HFFc6 (cell line): ENCODE results near the gene ZDHHC24. TPM values are rescaled to one million over a fixed set of nuclear protein-coding genes. Genes with fewer than 3 reads are reported as not detected.

Experiments used
- DNase-seq: peaks from one replicate; pipeline ENCODE4 v3.0.0-alpha.2; 2018
- H3K27ac Mint-ChIP-seq: 2 replicates; pipeline ENCODE4 v1.8.0; 2020; ENCODE audit warnings: mild to moderate bottlenecking, mixed read lengths
- H3K27me3 Mint-ChIP-seq: 2 replicates; pipeline ENCODE4 v1.8.0; 2021; ENCODE audit warnings: mild to moderate bottlenecking, moderate library complexity, mixed read lengths; ENCODE audit not compliant: insufficient read depth
- H3K36me3 Mint-ChIP-seq: 2 replicates; pipeline ENCODE4 v1.8.0; 2021; ENCODE audit warnings: low read depth, mixed read lengths
- H3K4me1 Mint-ChIP-seq: 2 replicates; pipeline ENCODE4 v1.8.0; 2020; ENCODE audit warnings: low read depth, mixed read lengths
- H3K4me3 Mint-ChIP-seq: 2 replicates; pipeline ENCODE4 v1.8.0; 2020; ENCODE audit warnings: mild to moderate bottlenecking, moderate library complexity, mixed read lengths
- H3K9me3 Mint-ChIP-seq: 2 replicates; pipeline ENCODE4 v1.8.0; 2020; ENCODE audit warnings: mild to moderate bottlenecking, mixed read lengths
- total RNA-seq, 6 experiments: library from RNA; stranded (reverse); fragmentation: NEBNext Ultra II Directional; extraction: Animal tissue kit (Norgen Biotek cat#: 25700); gene quantifications; 2 replicates in 1 of 6; 3 replicates in 5 of 6; pipeline ENCODE4 v1.2.3, GENCODE V29; 2021
- TF ChIP-seq, protein P1 (sequence below): fragments of 200-600 bp; sonication (generic); IDR thresholded peaks from 2 replicates; pipeline ENCODE4 v1.5.0; 2021; ENCODE audit warnings: antibody characterized with exemption, mild to moderate bottlenecking

ZDHHC24 gene
- total RNA-seq, 6 experiments from 2014 or later: 15.4 to 23.3 (median 18.6) TPM

DNA sequence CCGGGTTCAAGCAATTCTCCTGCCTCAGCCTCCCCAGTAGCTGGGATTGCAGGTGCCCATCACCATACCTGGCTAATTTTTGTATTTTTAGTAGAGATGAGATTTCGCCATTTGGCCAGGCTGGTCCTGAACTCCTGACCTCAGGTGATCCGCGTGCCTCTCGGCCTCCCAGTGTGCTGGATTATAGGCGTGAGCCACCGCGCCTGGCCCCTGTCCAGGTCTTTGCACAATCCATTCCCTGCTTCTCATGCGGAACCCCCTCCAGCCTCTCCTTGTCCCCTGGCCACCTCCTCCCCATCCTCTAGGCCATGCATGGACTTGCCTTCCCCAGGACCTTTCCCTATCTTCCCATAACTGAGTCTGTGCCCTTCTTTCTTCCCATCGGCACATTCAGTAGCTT is 56.9 kb downstream of the ZDHHC24 start:
- no peak overlapping the region for H3K4me3 Mint-ChIP-seq
- no peaks in the 10 kb centered on the region for H3K27me3 Mint-ChIP-seq
- DNase-seq: no peak
- no peaks in the 10 kb centered on the region for H3K9me3 Mint-ChIP-seq
- no peaks in the 10 kb centered on the region for H3K36me3 Mint-ChIP-seq
- H3K4me1 Mint-ChIP-seq: no peaks in the 10 kb centered on the region
- TF ChIP-seq, protein P1, sequence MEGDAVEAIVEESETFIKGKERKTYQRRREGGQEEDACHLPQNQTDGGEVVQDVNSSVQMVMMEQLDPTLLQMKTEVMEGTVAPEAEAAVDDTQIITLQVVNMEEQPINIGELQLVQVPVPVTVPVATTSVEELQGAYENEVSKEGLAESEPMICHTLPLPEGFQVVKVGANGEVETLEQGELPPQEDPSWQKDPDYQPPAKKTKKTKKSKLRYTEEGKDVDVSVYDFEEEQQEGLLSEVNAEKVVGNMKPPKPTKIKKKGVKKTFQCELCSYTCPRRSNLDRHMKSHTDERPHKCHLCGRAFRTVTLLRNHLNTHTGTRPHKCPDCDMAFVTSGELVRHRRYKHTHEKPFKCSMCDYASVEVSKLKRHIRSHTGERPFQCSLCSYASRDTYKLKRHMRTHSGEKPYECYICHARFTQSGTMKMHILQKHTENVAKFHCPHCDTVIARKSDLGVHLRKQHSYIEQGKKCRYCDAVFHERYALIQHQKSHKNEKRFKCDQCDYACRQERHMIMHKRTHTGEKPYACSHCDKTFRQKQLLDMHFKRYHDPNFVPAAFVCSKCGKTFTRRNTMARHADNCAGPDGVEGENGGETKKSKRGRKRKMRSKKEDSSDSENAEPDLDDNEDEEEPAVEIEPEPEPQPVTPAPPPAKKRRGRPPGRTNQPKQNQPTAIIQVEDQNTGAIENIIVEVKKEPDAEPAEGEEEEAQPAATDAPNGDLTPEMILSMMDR: no peak
- no peak overlapping the region for H3K27ac Mint-ChIP-seq

DNA sequence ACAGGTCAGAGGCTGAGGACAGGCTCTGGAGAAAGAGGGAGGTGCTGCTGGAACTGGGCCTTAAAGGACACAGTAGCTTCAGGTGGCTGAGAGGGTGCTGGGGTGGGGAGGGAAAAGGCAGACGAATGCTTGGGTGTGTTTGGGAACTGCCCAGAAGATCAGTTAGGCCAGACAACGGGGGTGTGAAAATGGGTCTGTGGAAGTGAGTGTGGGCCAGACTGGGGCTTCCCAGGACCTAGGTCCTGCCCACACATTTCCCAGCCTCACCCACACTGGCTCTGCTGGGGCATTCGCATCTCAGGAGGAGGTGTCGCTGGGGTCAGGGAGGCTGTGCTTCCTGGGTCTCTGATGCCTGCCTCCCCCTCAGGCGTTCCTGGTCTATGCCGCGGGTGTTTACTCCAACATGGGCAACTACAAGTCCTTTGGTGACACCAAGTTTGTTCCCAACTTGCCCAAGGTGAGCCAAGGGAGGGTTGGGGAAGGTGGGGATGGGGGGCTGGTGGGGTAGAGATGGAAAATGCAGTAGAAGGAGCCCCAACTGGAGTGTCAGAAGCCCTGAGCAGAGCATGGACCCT is 61.0 kb downstream of the ZDHHC24 start:
- TF ChIP-seq, protein P1: no peak
- Mint-ChIP-seq H3K27ac (no peak overlapping the region), H3K4me1 (peaks cover 21% of the 10 kb centered on the region), H3K9me3 (no peaks in the 10 kb centered on the region), H3K36me3 (0 out of 2 replicates have a peak, but pooled peaks cover 6% of the 10 kb centered on the region), H3K27me3 (no peaks in the 10 kb centered on the region), H3K4me3 (no peak overlapping the region)
- DNase-seq: no peak

DNA sequence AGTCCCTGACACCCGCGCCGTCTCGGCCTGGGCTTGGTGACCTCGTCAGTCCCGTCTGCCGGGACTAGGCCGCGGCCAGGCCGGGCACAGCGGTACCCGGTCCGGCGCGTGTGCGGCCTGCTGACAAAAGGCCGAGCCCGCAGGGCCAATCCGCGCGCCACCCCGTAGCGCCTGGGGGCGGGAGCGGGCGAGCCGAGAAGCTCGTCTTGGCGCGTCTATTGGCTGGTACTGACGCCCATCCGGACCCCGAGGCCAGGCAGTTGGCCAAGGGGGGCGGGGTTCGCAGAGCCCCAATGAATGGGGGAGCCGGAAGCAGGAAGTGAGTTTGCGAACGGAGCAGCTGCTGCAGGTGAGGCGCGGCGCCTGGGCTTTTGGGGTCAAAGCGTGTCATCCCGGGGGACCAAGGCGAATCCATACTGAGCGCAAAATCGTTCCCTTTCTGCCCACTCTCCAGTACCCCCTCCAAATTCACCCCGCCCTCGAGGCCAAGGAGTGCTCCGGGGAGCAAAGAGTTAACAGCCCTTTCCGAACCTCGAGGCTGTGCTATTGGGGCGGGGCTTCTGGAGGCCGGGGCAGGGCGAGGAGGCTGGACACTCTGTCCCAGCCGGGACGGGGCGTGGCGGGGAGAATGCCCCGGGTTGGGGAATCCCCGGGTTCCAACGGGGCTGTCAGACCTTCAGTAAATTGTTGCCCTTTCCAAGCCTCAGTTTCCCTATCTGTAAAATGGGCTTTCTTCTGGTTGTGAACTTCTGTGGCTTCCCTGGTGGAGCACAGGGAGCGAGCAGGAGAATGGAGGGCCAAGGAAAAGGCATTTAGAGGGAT is 65.5 kb downstream of the ZDHHC24 start, which contains the start of gene DPP3:
TSS of gene DPP3 (plus strand) at position 318 of the 822 bp plus-strand sequence. CDS start 1,767 bp downstream, outside the sequence.
- Mint-ChIP-seq H3K27me3 (no peaks in the 10 kb centered on the region; the same call in 1 of the 2 replicates), H3K27ac (peak within 1 kb of the TSS; percentile 90)

DNA sequence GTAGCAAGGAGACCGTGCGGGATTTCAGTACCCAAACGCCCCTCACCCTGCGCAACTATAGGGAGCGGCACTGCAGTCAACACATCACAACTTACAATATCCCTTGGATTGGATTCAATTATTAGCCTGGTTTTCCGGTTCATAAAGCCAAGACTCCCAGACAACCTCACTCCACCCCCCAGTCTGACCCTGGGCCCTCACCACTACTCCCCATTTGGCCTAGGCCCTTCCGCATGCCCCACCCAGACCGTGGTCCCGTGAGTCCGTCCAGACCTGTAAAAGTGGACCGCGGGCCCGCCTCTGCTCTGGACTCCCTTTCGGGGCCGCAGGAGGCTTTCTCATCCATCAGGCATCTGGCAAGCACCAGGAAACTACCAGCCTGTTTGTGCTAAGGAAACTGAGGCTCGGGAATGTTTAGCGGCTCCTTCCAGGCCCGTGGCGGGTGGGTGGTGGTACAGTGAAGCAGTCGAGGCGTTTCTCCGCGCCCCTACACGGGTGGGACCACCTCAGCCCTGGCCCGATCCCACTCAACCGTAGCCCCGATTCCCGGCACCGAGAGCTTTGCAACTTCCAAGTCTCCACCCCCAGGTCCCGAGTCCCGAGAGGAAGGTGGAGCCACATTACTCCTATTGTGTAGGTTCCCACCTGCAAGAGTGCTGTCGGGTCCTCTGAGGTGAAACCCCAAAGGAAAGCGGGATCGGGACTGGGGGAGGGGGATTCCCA is 66.3 kb downstream of the ZDHHC24 start:
- Mint-ChIP-seq H3K36me3 (0 out of 2 replicates have a peak, but pooled peaks cover 6% of the 10 kb centered on the region), H3K4me1 (peaks cover 37% of the 10 kb centered on the region), H3K9me3 (no peaks in the 10 kb centered on the region), H3K4me3 (peak overlapping the region; percentile 92), H3K27me3 (no peaks in the 10 kb centered on the region; the same call in 1 of the 2 replicates), H3K27ac (peak overlapping the region; percentile 90)
- TF ChIP-seq, protein P1: no peak
- DNase-seq: peak; percentile 22

More for the DNA sequence above, 65.5 kb downstream of the ZDHHC24 start, which contains the start of gene DPP3:
- H3K4me3 Mint-ChIP-seq: peak within 1 kb of the TSS; percentile 92
- no peaks in the 10 kb centered on the region for H3K9me3 Mint-ChIP-seq
- TF ChIP-seq, protein P1: no peak
- peak; percentile 97 for DNase-seq
- 0 out of 2 replicates have a peak, but pooled peaks cover 6% of the 10 kb centered on the region for H3K36me3 Mint-ChIP-seq
- peaks cover 37% of the 10 kb centered on the region for H3K4me1 Mint-ChIP-seq

DNA sequence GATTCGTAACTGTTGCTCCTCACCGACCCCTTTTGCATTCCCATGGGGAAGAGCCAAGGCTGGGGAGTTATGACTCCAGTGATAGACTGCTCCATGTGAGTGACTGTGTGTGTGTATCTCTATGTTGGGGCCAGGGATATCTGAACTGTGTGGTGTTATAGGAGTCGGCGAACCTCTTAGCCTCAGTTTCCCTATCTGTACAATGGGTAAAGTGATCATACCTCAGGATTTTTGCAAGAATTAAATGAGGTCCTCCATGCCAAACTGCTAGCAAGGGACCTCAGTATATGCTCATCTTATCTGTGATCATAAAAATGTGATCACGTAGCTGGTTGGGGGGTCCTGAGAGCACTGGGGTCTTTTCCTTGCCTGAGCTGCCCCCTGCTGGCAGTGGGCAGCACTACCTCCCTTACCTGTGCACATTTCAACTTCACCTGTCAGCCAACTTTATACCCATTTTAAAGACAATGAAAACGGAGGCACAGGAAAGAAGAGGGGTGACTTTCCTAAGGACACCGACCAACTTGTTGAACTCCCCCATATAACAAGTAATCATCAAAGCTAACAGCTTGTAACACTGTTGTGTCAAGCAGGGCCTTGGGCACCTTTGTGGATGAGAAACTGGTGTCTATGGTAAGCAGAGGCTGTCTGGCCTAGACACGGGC is 67.0 kb downstream of the ZDHHC24 start:
- Mint-ChIP-seq H3K9me3 (no peaks in the 10 kb centered on the region), H3K27ac (peak overlapping the region; percentile 90), H3K36me3 (0 out of 2 replicates have a peak, but pooled peaks cover 6% of the 10 kb centered on the region), H3K4me3 (peak overlapping the region; percentile 92), H3K4me1 (peaks cover 37% of the 10 kb centered on the region), H3K27me3 (no peaks in the 10 kb centered on the region; the same call in 1 of the 2 replicates)
- DNase-seq: no peak
- TF ChIP-seq, protein P1: peak; percentile 91
